GM20000 (cell line): ENCODE measurements around the gene RILPL1.

Experiments
- DNase-seq: peaks from one replicate; pipeline ENCODE4 v3.0.0; 2012; ENCODE audit warnings: low spot score
- CTCF ChIP-seq: IDR thresholded peaks from 2 replicates; pipeline ENCODE4 v1.5.1; 2012; ENCODE audit warnings: mild to moderate bottlenecking, control low read depth; ENCODE audit errors: extremely low read depth, missing control alignments

The RILPL1 gene

GRCh38 chr12:123479442-123480180 is 53.9 kb downstream of the RILPL1 start:
- DNase-seq = no peak
- TF ChIP-seq CTCF = no peak

- no peak for DNase-seq
Observed at GRCh38 chr12:123478762-123479161, 54.8 kb downstream of the RILPL1 start.

GRCh38 chr12:123478069-123478468 is 55.5 kb downstream of the RILPL1 start:
- TF ChIP-seq CTCF = no peak
- DNase-seq = no peak

More at GRCh38 chr12:123478762-123479161, 54.8 kb downstream of the RILPL1 start:
- no peak for TF ChIP-seq CTCF

GRCh38 chr12:123475246-123475703 is 58.2 kb downstream of the RILPL1 start:
- no peak for TF ChIP-seq CTCF
- DNase-seq = no peak

- DNase-seq = no peak
- no peak for TF ChIP-seq CTCF
Observed at GRCh38 chr12:123474485-123475245, 58.9 kb downstream of the RILPL1 start.

GRCh38 chr12:123472438-123472849 is 61.1 kb downstream of the RILPL1 start:
- no peak for DNase-seq

More at GRCh38 chr12:123472438-123472849, 61.1 kb downstream of the RILPL1 start:
- TF ChIP-seq CTCF = no peak
